WI38 (cell line): ENCODE data around the gene GMDS.

Experiments
- H3K4me3 ChIP-seq: 2 replicates; pipeline ENCODE4 v1.5.1; 2011; ENCODE audit warnings: low read depth, mild to moderate bottlenecking, control low read depth, low read length
- CTCF ChIP-seq: IDR thresholded peaks from 2 replicates; pipeline ENCODE4 v1.5.1; 2012; ENCODE audit warnings: low read depth, mild to moderate bottlenecking, control low read depth, low read length

The GMDS gene

GRCh38 chr6:1644516-1645060, 600.8 kb downstream of the GMDS start:
- TF ChIP-seq CTCF, result no peak
- no peak overlapping the region for H3K4me3 ChIP-seq

- TF ChIP-seq CTCF, result no peak
- no peak overlapping the region for H3K4me3 ChIP-seq
Measured at GRCh38 chr6:1643830-1644445, 601.5 kb downstream of the GMDS start.

GRCh38 chr6:1643111-1643510, 602.3 kb downstream of the GMDS start:
- H3K4me3 ChIP-seq, result no peak overlapping the region
- TF ChIP-seq CTCF, result no peak

- TF ChIP-seq CTCF, result no peak
Measured at GRCh38 chr6:1641343-1641885, 604.0 kb downstream of the GMDS start.

GRCh38 chr6:1640476-1640875, 604.9 kb downstream of the GMDS start:
- no peak overlapping the region for H3K4me3 ChIP-seq
- TF ChIP-seq CTCF, result no peak

More at GRCh38 chr6:1641343-1641885, 604.0 kb downstream of the GMDS start:
- H3K4me3 ChIP-seq, result no peak overlapping the region

- H3K4me3 ChIP-seq, result no peak overlapping the region
- TF ChIP-seq CTCF, result no peak
Measured at GRCh38 chr6:1639430-1639829, 606.0 kb downstream of the GMDS start.
